Cardiac fibroblast (primary cell): ENCODE results near the gene ECM1.

Source experiments
- DNase-seq, 2 donors: peaks; one replicate each; pipeline versions ENCODE4 v3.0.0 to v3.0.0-alpha.2; 2010; ENCODE audit warnings: low read depth in 2 of 2
- H3K4me3 ChIP-seq, 2 donors: replicated peaks in 1 of 2; 1 replicate in 1 of 2; 2 replicates in 1 of 2; pipeline ENCODE4 v1.5.1; 2011; ENCODE audit warnings: low read depth in 2 of 2, low read length in 2 of 2, mild to moderate bottlenecking in 2 of 2, moderate library complexity in 1 of 2
- TF ChIP-seq, protein P1 (sequence below): IDR thresholded peaks from one replicate; pipeline ENCODE4 v1.5.1; 2011; ENCODE audit warnings: low read depth, mild to moderate bottlenecking, low read length, inconsistent platforms

The ECM1 gene

DNA sequence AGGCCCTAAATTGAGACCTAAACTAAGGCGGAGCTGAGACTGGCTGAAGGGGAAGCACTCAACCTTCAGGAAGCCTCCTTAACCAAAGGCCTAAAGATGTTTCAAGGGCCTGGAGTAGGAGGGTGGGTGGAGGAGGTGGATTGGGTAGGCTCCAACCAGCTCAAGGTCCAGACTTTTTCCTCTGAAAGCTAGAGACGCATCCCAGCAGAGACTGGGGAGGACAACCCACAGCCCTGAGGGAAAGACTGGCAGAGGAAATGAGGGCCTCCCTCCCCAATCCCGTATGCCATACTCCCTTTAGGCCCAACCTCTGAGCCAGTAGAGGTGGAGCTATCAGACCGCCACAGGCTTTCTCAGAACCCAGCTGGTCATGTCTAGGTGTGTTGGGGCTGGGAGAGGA, 1.1 kb downstream of the ECM1 start:
- TF ChIP-seq, protein P1, sequence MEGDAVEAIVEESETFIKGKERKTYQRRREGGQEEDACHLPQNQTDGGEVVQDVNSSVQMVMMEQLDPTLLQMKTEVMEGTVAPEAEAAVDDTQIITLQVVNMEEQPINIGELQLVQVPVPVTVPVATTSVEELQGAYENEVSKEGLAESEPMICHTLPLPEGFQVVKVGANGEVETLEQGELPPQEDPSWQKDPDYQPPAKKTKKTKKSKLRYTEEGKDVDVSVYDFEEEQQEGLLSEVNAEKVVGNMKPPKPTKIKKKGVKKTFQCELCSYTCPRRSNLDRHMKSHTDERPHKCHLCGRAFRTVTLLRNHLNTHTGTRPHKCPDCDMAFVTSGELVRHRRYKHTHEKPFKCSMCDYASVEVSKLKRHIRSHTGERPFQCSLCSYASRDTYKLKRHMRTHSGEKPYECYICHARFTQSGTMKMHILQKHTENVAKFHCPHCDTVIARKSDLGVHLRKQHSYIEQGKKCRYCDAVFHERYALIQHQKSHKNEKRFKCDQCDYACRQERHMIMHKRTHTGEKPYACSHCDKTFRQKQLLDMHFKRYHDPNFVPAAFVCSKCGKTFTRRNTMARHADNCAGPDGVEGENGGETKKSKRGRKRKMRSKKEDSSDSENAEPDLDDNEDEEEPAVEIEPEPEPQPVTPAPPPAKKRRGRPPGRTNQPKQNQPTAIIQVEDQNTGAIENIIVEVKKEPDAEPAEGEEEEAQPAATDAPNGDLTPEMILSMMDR: no peak
- no peak for DNase-seq
- peak overlapping the region in 1 of 2 donors; percentile 56 for H3K4me3 ChIP-seq

DNA sequence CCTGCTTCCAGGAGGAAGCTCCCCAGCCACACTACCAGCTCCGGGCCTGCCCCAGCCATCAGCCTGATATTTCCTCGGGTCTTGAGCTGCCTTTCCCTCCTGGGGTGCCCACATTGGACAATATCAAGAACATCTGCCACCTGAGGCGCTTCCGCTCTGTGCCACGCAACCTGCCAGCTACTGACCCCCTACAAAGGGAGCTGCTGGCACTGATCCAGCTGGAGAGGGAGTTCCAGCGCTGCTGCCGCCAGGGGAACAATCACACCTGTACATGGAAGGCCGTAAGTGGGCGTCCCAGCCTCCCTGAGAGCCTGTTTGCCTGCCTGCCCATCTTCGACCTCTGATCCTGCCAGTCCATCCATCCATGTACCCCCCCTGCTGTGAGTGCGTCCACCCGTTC, 3.6 kb downstream of the ECM1 start:
- no peak for DNase-seq
- TF ChIP-seq, protein P1: no peak
- H3K4me3 ChIP-seq: no peak overlapping the region

DNA sequence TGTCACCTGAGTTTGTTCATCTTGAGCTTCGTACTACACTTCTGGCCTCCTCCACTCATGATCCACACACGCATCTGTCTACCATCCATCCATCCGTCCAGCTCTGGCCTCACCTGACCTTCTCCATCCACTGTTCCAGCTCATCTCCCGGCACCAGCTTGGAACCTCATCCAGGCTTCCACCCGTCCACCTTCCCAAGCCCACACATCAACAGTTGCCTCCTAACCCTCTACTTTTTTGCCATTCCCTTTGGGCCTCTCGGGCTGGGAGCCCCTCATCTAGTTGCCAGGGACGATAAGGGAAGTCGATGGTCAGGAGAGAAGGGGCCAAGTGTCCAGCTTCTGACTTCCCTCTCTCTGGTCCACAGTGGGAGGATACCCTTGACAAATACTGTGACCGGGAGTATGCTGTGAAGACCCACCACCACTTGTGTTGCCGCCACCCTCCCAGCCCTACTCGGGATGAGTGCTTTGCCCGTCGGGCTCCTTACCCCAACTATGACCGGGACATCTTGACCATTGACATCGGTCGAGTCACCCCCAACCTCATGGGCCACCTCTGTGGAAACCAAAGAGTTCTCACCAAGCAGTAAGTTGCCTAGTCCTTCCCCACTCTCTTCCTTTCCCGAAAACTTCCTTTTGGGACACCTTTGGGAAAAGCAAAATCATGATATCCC, 4.2 kb downstream of the ECM1 start:
- no peak overlapping the region for H3K4me3 ChIP-seq
- no peak for DNase-seq
- TF ChIP-seq, protein P1: no peak

DNA sequence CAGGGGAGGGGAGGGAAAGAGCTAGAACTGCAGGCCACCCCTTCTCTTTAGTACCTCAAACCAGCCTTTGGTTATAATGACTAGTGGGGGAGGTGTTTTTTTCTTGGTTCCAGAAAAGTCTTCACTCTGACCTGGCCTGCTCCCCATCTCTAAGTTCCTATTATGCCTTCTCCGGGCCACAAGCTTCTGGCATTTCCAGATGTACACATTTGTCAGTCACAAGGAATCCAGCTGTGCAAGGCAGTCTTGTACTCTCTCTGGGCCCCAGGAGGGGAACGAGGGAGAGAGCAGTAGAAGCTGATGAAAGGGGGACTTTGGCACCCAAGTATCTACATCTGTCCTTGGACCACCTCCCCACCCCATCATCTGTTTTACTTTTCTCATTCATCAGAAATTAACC, 4.9 kb downstream of the ECM1 start:
- no peak overlapping the region for H3K4me3 ChIP-seq
- TF ChIP-seq, protein P1: no peak
- no peak for DNase-seq

DNA sequence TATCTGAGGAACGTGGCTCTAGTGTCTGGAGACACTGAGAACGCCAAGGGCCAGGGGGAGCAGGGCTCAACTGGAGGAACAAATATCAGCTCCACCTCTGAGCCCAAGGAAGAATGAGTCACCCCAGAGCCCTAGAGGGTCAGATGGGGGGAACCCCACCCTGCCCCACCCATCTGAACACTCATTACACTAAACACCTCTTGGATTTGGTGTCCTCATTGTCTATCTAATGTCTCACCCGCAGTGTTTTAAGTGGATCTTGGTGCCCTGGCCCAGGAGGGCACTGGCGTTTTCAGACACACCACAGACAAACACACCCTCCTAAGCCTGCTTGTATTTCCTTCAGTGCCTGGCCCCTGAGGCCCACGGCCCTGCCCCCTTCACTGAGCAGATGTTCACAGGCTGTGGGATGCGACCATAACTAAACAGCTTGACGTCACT, 5.5 kb downstream of the ECM1 start:
- TF ChIP-seq, protein P1: no peak
- H3K4me3 ChIP-seq: no peak overlapping the region
- no peak for DNase-seq

DNA sequence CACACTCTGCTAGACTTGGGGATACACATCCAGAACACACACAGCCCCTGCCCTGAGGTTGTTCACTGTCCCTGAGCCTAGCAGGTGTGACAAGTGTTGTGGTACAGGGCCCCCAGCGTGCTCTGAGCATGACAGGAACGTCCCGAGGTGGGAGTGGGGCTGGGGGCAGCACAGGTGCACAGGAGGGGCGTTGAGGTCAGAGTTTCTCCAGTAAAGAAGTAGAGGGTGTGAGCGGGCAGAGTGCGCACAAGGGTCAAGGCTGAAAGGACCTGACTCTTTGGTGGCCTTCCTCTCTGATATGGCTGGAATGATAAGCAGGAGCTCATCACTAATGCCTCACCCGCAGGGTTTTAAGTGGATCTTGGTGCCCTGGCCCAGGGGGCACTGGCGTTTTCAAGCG, 6.4 kb downstream of the ECM1 start:
- no peak for DNase-seq
- no peak overlapping the region for H3K4me3 ChIP-seq
- TF ChIP-seq, protein P1: no peak

DNA sequence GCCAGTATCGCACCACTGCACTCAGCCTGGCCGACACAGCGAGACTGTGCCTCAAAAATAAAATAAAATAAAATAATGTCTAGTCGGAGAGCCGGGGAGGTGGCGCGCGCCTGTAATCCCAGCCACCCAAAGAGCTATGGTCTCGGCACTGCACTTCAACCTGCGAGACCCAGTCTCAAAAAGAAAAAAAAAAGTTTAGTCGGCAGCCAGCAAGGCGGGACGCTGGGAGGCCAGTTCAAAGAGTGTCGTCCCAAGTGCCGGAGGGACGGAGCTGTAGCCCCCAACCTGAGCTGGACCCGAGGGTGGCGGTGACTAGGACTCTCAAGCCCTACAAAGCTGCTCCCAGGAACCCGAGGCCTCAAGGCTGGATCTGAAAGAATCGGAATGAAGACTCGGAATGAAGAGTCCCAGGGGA, 7.0 kb downstream of the ECM1 start:
- H3K4me3 ChIP-seq: peak overlapping the region; percentile 56 to 57
- TF ChIP-seq, protein P1: no peak
- no peak for DNase-seq
